SK-N-SH (cell line): ENCODE data around the gene TTLL7. TPM values are rescaled to one million over a fixed set of nuclear protein-coding genes. Genes with fewer than 3 reads are reported as not detected.

Experiments
- CTCF ChIA-PET: fragments of 300-600, 350-600 bp; formaldehyde crosslinking; extraction: SDS; loops from one replicate; lab custom pipeline; 2021; lab: Yijun Ruan, JAX
- POLR2A ChIA-PET: fragments of 350-600 bp; sonication (Branson Sonifier 250); formaldehyde crosslinking; extraction: SDS; loops from one replicate; lab custom pipeline; 2020; ENCODE audit warnings: antibody characterized with exemption, inconsistent platforms; lab: Yijun Ruan, JAX
- DNase-seq: peaks from one replicate; pipeline ENCODE4 v3.0.0; 2012
- H2AFZ ChIP-seq: fragments of 200-600 bp; sonication (generic); 2 replicates; pipeline ENCODE4 v1.8.1; 2016; ENCODE audit warnings: antibody characterized with exemption, mild to moderate bottlenecking, low read depth
- H3F3A ChIP-seq: fragments of 200-600 bp; sonication (generic); replicated peaks from 2 replicates; pipeline ENCODE3; 2016; ENCODE audit warnings: antibody characterized with exemption, mild to moderate bottlenecking; ENCODE audit not compliant: insufficient read depth
- H3K27ac ChIP-seq, 2 experiments: fragments of 200-500 bp in 1 of 2; fragments of 200-600 bp in 1 of 2; sonication (Bioruptor generic) in 1 of 2; sonication (generic), shearing (Covaris generic) in 1 of 2; 2 replicates each; pipeline versions ENCODE4 v1.5.1 to v1.6.1; 2014 to 2016; ENCODE audit warnings: low read depth in 2 of 2, inconsistent platforms in 1 of 2, low read length in 1 of 2, mild to moderate bottlenecking in 1 of 2, mixed read lengths in 1 of 2
- H3K27me3 ChIP-seq: fragments of 200-600 bp; sonication (generic), shearing (Covaris generic); 2 replicates; pipeline ENCODE4 v1.6.1; 2016; ENCODE audit warnings: mixed run types; ENCODE audit not compliant: insufficient read depth
- H3K36me3 ChIP-seq, 2 experiments: fragments of 200-500 bp in 1 of 2; fragments of 200-600 bp in 1 of 2; sonication (Bioruptor generic) in 1 of 2; sonication (generic) in 1 of 2; replicated peaks in 1 of 2; 2 replicates each; pipeline versions ENCODE3 to v1.5.1; 2014 to 2016; ENCODE audit warnings: low read length in 1 of 2, mild to moderate bottlenecking in 1 of 2; ENCODE audit not compliant: insufficient read depth in 2 of 2, control insufficient read depth in 1 of 2
- H3K4me1 ChIP-seq, 2 experiments: fragments of 200-500 bp in 1 of 2; fragments of 200-600 bp in 1 of 2; sonication (Bioruptor generic) in 1 of 2; sonication (generic), shearing (Covaris generic) in 1 of 2; 2 replicates each; pipeline versions ENCODE4 v1.5.1 to v1.6.1; 2014 to 2016; ENCODE audit warnings: low read depth in 1 of 2, low read length in 1 of 2, mixed run types in 1 of 2; ENCODE audit not compliant: insufficient read depth in 2 of 2, control insufficient read depth in 1 of 2
- H3K4me2 ChIP-seq: fragments of 200-600 bp; sonication (generic), shearing (Covaris generic); 2 replicates; pipeline ENCODE4 v1.6.1; 2017; ENCODE audit warnings: mixed run types
- H3K4me3 ChIP-seq, 2 experiments: fragments of 200-500 bp in 1 of 2; fragments of 200-600 bp in 1 of 2; sonication (Bioruptor generic) in 1 of 2; sonication (generic), shearing (Covaris generic) in 1 of 2; 2 replicates each; pipeline versions ENCODE4 v1.5.1 to v1.8.1; 2014 to 2016; ENCODE audit warnings: low read depth in 2 of 2, inconsistent platforms in 1 of 2, low read length in 1 of 2, mild to moderate bottlenecking in 1 of 2, mixed read lengths in 1 of 2, moderate library complexity in 1 of 2
- H3K79me2 ChIP-seq: fragments of 200-600 bp; sonication (generic); 2 replicates; pipeline ENCODE4 v1.8.1; 2017; ENCODE audit warnings: mild to moderate bottlenecking; ENCODE audit not compliant: insufficient read depth
- H3K9ac ChIP-seq: fragments of 200-600 bp; sonication (generic); 2 replicates; pipeline ENCODE4 v1.6.1; 2017; ENCODE audit warnings: mixed run types
- H3K9me2 ChIP-seq: fragments of 200-600 bp; sonication (generic); 2 replicates; pipeline ENCODE4 v1.6.1; 2017; ENCODE audit warnings: mixed run types
- H3K9me3 ChIP-seq: fragments of 200-600 bp; sonication (generic); 2 replicates; pipeline ENCODE4 v1.6.1; 2017; ENCODE audit warnings: mixed run types, mild to moderate bottlenecking, moderate library complexity
- H4K20me1 ChIP-seq: fragments of 200-600 bp; sonication (generic); 2 replicates; pipeline ENCODE4 v1.6.1; 2017; ENCODE audit warnings: mild to moderate bottlenecking, mixed run types; ENCODE audit not compliant: insufficient read depth
- ELF1 ChIP-seq: IDR thresholded peaks from 2 replicates; pipeline ENCODE4 v1.4.0; 2012
- EP300 ChIP-seq, 2 experiments: IDR thresholded peaks; 2 replicates each; pipeline versions ENCODE4 v1.4.0 to v1.6.1; 2012; ENCODE audit warnings: borderline replicate concordance in 1 of 2, low read depth in 1 of 2, low read length in 1 of 2
- FOSL2 ChIP-seq: IDR thresholded peaks from 2 replicates; pipeline ENCODE4 v1.4.0; 2012; ENCODE audit warnings: low read depth, mild to moderate bottlenecking, moderate library complexity, borderline replicate concordance
- JUND ChIP-seq: IDR thresholded peaks from 2 replicates; pipeline ENCODE4 v1.4.0; 2012
- MEF2A ChIP-seq: IDR thresholded peaks from 2 replicates; pipeline ENCODE4 v1.4.0; 2012; ENCODE audit warnings: low read depth, borderline replicate concordance
- NFIC ChIP-seq: IDR thresholded peaks from 2 replicates; pipeline ENCODE4 v1.4.0; 2012; ENCODE audit warnings: borderline replicate concordance
- POLR2AphosphoS5 ChIP-seq: IDR thresholded peaks from 2 replicates; pipeline ENCODE4 v1.6.1; 2012; ENCODE audit warnings: low read depth, low read length
- RAD21 ChIP-seq: IDR thresholded peaks from 2 replicates; pipeline ENCODE4 v1.6.1; 2012; ENCODE audit warnings: mild to moderate bottlenecking, low read length
- RCOR1 ChIP-seq: fragments of 150-350 bp; IDR thresholded peaks from 2 replicates; pipeline ENCODE4 v1.6.1; 2017; ENCODE audit warnings: antibody characterized with exemption, low read length
- RFX5 ChIP-seq: IDR thresholded peaks from 2 replicates; pipeline ENCODE4 v1.6.1; 2012; ENCODE audit warnings: mild to moderate bottlenecking, improper control_type of control experiment, low read length
- RXRA ChIP-seq: IDR thresholded peaks from 2 replicates; pipeline ENCODE4 v1.4.0; 2012; ENCODE audit warnings: low read depth, mild to moderate bottlenecking, borderline replicate concordance
- SIN3A ChIP-seq: IDR thresholded peaks from 2 replicates; pipeline ENCODE4 v1.6.1; 2012; ENCODE audit warnings: low read depth, mild to moderate bottlenecking, low read length, moderate library complexity, borderline replicate concordance
- TEAD4 ChIP-seq: IDR thresholded peaks from 2 replicates; pipeline ENCODE4 v1.4.0; 2012; ENCODE audit warnings: mild to moderate bottlenecking, borderline replicate concordance; ENCODE audit not compliant: insufficient read depth
- WGBS: methylation state at CpG from one replicate; pipeline ENCODE4 v1.1.6; 2017; ENCODE audit warnings: low lambda C conversion rate; 5-methylcytosine and 5-hydroxymethylcytosine counted together
- polyA plus RNA-seq, 3 experiments: library from polyadenylated mRNA; depleted of rRNA; stranded (reverse); fragments of >200 nt; gene quantifications; 2 replicates each; pipeline ENCODE4 v1.2.3, GENCODE V29; 2012
- TF ChIP-seq, protein P1 (sequence below): IDR thresholded peaks from 2 replicates; pipeline ENCODE4 v1.6.1; 2012; ENCODE audit warnings: mild to moderate bottlenecking, low read depth, low read length, moderate library complexity
- TF ChIP-seq, protein P2 (sequence below): fragments of 150-350 bp; IDR thresholded peaks from 2 replicates; pipeline ENCODE4 v1.6.1; 2017; ENCODE audit warnings: antibody characterized with exemption, low read length, low read depth, borderline replicate concordance
- TF ChIP-seq, protein P3 (sequence below): IDR thresholded peaks from 2 replicates; pipeline ENCODE4 v1.4.0; 2012; ENCODE audit warnings: low read depth, borderline replicate concordance

TTLL7 gene
- polyA plus RNA-seq, 1 of the 3 experiments (the other 2 are of a cell fraction): 7.3 TPM

DNA sequence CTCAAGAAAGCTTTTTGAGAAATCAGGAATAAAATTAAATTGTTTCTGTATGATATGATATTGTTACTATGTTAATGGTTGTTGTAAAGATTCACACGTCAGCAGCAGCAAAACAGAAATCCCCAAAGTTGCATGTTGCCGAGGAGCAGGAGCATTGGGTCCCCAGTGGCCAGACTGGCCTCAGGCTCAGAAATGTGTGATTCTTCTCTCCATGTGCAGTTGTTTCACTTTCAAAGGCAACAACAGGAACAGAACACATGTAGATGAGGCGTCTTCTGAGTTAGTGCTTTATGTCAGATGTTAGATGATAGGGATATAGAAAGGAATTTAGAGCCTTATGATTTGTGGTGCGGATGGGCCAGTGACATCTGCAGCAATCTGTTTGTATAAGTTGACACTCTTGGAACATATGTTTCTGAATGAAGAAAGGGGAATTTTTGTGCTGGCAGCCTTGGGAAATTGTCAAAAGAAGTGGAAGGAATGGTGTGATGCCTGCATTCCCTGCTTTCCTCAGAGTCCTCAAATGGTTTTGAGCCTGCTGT lies 2.1 kb upstream of the TTLL7 start:
- Histone ChIP-seq H2AFZ (no peak overlapping the region), H3K9ac (no peak overlapping the region)
- 95% methylated on average over 4 of the region's 4 CpGs for WGBS

More for the DNA sequence above, 2.1 kb upstream of the TTLL7 start:
- Histone ChIP-seq H4K20me1 (no peaks in the 10 kb centered on the region), H3K27ac (no peak overlapping the region), H3K9me3 (no peaks in the 10 kb centered on the region), H3K4me2 (no peak overlapping the region), H3K4me3 (no peak overlapping the region), H3F3A (peaks cover 15% of the 10 kb centered on the region), H3K79me2 (no peaks in the 10 kb centered on the region), H3K27me3 (no peaks in the 10 kb centered on the region), H3K36me3 (no peaks in the 10 kb centered on the region), H3K9me2 (no peaks in the 10 kb centered on the region), H3K4me1 (peaks cover 0 to 6% of the 10 kb centered on the region in 2 experiments; a peak in 3 of 4 replicates)
- TF ChIP-seq POLR2AphosphoS5 (no peak), EP300 (IDR thresholded peaks at IDR 0.05; ENCODE audit: borderline replicate concordance in 1 of 2, low read depth in 1 of 2, low read length in 1 of 2) (no peak), RFX5 (no peak), ELF1 (no peak), NFIC (no peak), RCOR1 (no peak), TEAD4 (no peak), SIN3A (no peak), RAD21 (no peak), FOSL2 (no peak), RXRA (no peak), MEF2A (no peak), JUND (no peak)
- TF ChIP-seq, protein P1, sequence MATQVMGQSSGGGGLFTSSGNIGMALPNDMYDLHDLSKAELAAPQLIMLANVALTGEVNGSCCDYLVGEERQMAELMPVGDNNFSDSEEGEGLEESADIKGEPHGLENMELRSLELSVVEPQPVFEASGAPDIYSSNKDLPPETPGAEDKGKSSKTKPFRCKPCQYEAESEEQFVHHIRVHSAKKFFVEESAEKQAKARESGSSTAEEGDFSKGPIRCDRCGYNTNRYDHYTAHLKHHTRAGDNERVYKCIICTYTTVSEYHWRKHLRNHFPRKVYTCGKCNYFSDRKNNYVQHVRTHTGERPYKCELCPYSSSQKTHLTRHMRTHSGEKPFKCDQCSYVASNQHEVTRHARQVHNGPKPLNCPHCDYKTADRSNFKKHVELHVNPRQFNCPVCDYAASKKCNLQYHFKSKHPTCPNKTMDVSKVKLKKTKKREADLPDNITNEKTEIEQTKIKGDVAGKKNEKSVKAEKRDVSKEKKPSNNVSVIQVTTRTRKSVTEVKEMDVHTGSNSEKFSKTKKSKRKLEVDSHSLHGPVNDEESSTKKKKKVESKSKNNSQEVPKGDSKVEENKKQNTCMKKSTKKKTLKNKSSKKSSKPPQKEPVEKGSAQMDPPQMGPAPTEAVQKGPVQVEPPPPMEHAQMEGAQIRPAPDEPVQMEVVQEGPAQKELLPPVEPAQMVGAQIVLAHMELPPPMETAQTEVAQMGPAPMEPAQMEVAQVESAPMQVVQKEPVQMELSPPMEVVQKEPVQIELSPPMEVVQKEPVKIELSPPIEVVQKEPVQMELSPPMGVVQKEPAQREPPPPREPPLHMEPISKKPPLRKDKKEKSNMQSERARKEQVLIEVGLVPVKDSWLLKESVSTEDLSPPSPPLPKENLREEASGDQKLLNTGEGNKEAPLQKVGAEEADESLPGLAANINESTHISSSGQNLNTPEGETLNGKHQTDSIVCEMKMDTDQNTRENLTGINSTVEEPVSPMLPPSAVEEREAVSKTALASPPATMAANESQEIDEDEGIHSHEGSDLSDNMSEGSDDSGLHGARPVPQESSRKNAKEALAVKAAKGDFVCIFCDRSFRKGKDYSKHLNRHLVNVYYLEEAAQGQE: no peak
- TF ChIP-seq, protein P2, sequence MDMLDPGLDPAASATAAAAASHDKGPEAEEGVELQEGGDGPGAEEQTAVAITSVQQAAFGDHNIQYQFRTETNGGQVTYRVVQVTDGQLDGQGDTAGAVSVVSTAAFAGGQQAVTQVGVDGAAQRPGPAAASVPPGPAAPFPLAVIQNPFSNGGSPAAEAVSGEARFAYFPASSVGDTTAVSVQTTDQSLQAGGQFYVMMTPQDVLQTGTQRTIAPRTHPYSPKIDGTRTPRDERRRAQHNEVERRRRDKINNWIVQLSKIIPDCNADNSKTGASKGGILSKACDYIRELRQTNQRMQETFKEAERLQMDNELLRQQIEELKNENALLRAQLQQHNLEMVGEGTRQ: no peak
- TF ChIP-seq, protein P3, sequence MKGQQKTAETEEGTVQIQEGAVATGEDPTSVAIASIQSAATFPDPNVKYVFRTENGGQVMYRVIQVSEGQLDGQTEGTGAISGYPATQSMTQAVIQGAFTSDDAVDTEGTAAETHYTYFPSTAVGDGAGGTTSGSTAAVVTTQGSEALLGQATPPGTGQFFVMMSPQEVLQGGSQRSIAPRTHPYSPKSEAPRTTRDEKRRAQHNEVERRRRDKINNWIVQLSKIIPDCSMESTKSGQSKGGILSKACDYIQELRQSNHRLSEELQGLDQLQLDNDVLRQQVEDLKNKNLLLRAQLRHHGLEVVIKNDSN: no peak
- DNase-seq: no peak
- ChIA-PET CTCF (no interaction called here), POLR2A (no interaction called here)
